ENCODE measurements around the gene KIF18A. TPM values are rescaled to one million over a fixed set of nuclear protein-coding genes. Genes with fewer than 3 reads are reported as not detected.

The KIF18A gene

GRCh38 chr11:27977527-27977926 lies 130.4 kb downstream of the KIF18A start:
- H3K9ac ChIP-seq (ENCODE audit: low read depth, low read length), result no peak overlapping the region
- H3K4me3 ChIP-seq (ENCODE audit: low read length), result no peak overlapping the region
- H3K9me3 ChIP-seq (replicated peaks; ENCODE audit: low read length), result no peaks in the 10 kb centered on the region
- H3K4me1 ChIP-seq (ENCODE audit: control insufficient read depth, insufficient read depth, low read length), result no peaks in the 10 kb centered on the region
- H3K36me3 ChIP-seq (ENCODE audit: insufficient read depth, low read length), result no peaks in the 10 kb centered on the region
- H3K27me3 ChIP-seq (ENCODE audit: control insufficient read depth, insufficient read depth, low read length), result no peaks in the 10 kb centered on the region
- no peak overlapping the region for H3K4me2 ChIP-seq (ENCODE audit: low read length)

- Histone ChIP-seq H3K9me3 (replicated peaks; ENCODE audit: low read length) (no peaks in the 10 kb centered on the region), H3K4me3 (ENCODE audit: low read length) (no peak overlapping the region), H3K36me3 (ENCODE audit: insufficient read depth, low read length) (no peaks in the 10 kb centered on the region), H3K27me3 (ENCODE audit: control insufficient read depth, insufficient read depth, low read length) (no peaks in the 10 kb centered on the region), H3K4me2 (ENCODE audit: low read length) (no peak overlapping the region), H3K4me1 (ENCODE audit: control insufficient read depth, insufficient read depth, low read length) (no peaks in the 10 kb centered on the region), H3K9ac (ENCODE audit: low read depth, low read length) (no peak overlapping the region)
Observed at GRCh38 chr11:27977031-27977430, 130.9 kb downstream of the KIF18A start.

GRCh38 chr11:27976262-27976661 lies 131.7 kb downstream of the KIF18A start:
- Histone ChIP-seq H3K27me3 (ENCODE audit: control insufficient read depth, insufficient read depth, low read length) (no peaks in the 10 kb centered on the region), H3K9ac (ENCODE audit: low read depth, low read length) (no peak overlapping the region), H3K4me1 (ENCODE audit: control insufficient read depth, insufficient read depth, low read length) (no peaks in the 10 kb centered on the region), H3K9me3 (replicated peaks; ENCODE audit: low read length) (no peaks in the 10 kb centered on the region), H3K4me3 (ENCODE audit: low read length) (no peak overlapping the region), H3K36me3 (ENCODE audit: insufficient read depth, low read length) (no peaks in the 10 kb centered on the region), H3K4me2 (ENCODE audit: low read length) (no peak overlapping the region)

- Histone ChIP-seq H3K4me2 (ENCODE audit: low read length) (no peak overlapping the region), H3K36me3 (ENCODE audit: insufficient read depth, low read length) (no peaks in the 10 kb centered on the region), H3K9ac (ENCODE audit: low read depth, low read length) (no peak overlapping the region), H3K9me3 (replicated peaks; ENCODE audit: low read length) (no peaks in the 10 kb centered on the region), H3K4me3 (ENCODE audit: low read length) (no peak overlapping the region), H3K27me3 (ENCODE audit: control insufficient read depth, insufficient read depth, low read length) (no peaks in the 10 kb centered on the region), H3K4me1 (ENCODE audit: control insufficient read depth, insufficient read depth, low read length) (no peaks in the 10 kb centered on the region)
Observed at GRCh38 chr11:27973851-27974536, 134.0 kb downstream of the KIF18A start.

GRCh38 chr11:27972522-27973170 lies 135.3 kb downstream of the KIF18A start:
- Histone ChIP-seq H3K9me3 (replicated peaks; ENCODE audit: low read length) (no peaks in the 10 kb centered on the region), H3K27me3 (ENCODE audit: control insufficient read depth, insufficient read depth, low read length) (no peaks in the 10 kb centered on the region), H3K4me3 (ENCODE audit: low read length) (no peak overlapping the region), H3K4me2 (ENCODE audit: low read length) (no peak overlapping the region), H3K9ac (ENCODE audit: low read depth, low read length) (no peak overlapping the region), H3K4me1 (ENCODE audit: control insufficient read depth, insufficient read depth, low read length) (no peaks in the 10 kb centered on the region), H3K36me3 (ENCODE audit: insufficient read depth, low read length) (no peaks in the 10 kb centered on the region)

- no peak overlapping the region for H3K9ac ChIP-seq (ENCODE audit: low read depth, low read length)
- no peak overlapping the region for H3K4me2 ChIP-seq (ENCODE audit: low read length)
Observed at GRCh38 chr11:27971171-27971570, 136.8 kb downstream of the KIF18A start.

More at GRCh38 chr11:27971171-27971570, 136.8 kb downstream of the KIF18A start:
- Histone ChIP-seq H3K9me3 (replicated peaks; ENCODE audit: low read length) (no peaks in the 10 kb centered on the region), H3K36me3 (ENCODE audit: insufficient read depth, low read length) (no peaks in the 10 kb centered on the region), H3K4me3 (ENCODE audit: low read length) (no peak overlapping the region), H3K27me3 (ENCODE audit: control insufficient read depth, insufficient read depth, low read length) (no peaks in the 10 kb centered on the region), H3K4me1 (ENCODE audit: control insufficient read depth, insufficient read depth, low read length) (no peaks in the 10 kb centered on the region)

Small RNAs within 50 kb of the gene (small RNA-seq; reads per million reads assigned to genes)
- gene AC023206.1 (not detected), gene MIR610 (not detected)

Data from skeletal muscle satellite cell (primary cell).